Mesenchymal stem cell (in vitro differentiated cells and primary cell): ENCODE measurements around the gene FUBP3.

ENCODE experiments used
- DNase-seq: peaks from one replicate; pipeline ENCODE4 v3.0.0-alpha.2; 2013
- H2AFZ ChIP-seq: one replicate; pipeline ENCODE4 v1.6.1; 2013; ENCODE audit warnings: low read depth, mild to moderate bottlenecking, control low read depth, inconsistent platforms, low read length, moderate library complexity
- H2AK5ac ChIP-seq: 2 replicates; pipeline ENCODE4 v1.6.1; 2013; ENCODE audit warnings: low read length, moderate library complexity, mild to moderate bottlenecking, inconsistent platforms; ENCODE audit not compliant: severe bottlenecking
- H2BK120ac ChIP-seq: one replicate; pipeline ENCODE4 v1.6.1; 2013; ENCODE audit warnings: low read depth, mild to moderate bottlenecking, inconsistent platforms, low read length, moderate library complexity
- H2BK12ac ChIP-seq, 2 experiments: one replicate each; pipeline ENCODE4 v1.6.1; 2013; ENCODE audit warnings: inconsistent platforms in 2 of 2, low read length in 2 of 2, mild to moderate bottlenecking in 2 of 2, moderate library complexity in 2 of 2, control low read depth in 1 of 2
- H2BK15ac ChIP-seq: one replicate; pipeline ENCODE4 v1.6.1; 2013; ENCODE audit warnings: mild to moderate bottlenecking, low read depth, inconsistent platforms; ENCODE audit not compliant: poor library complexity, severe bottlenecking
- H2BK5ac ChIP-seq: 2 replicates; pipeline ENCODE4 v1.6.1; 2013; ENCODE audit warnings: low read depth, mild to moderate bottlenecking, low read length, control low read depth, inconsistent platforms; ENCODE audit not compliant: poor library complexity, severe bottlenecking
- H3K14ac ChIP-seq, 2 experiments: one replicate each; pipeline ENCODE4 v1.6.1; 2013; ENCODE audit warnings: inconsistent platforms in 2 of 2, low read length in 2 of 2, control low read depth in 1 of 2, mild to moderate bottlenecking in 1 of 2, moderate library complexity in 1 of 2
- H3K18ac ChIP-seq, 2 experiments: one replicate each; pipeline ENCODE4 v1.6.1; 2013; ENCODE audit warnings: inconsistent platforms in 2 of 2, low read length in 2 of 2, control low read depth in 1 of 2, low read depth in 1 of 2, mild to moderate bottlenecking in 1 of 2
- H3K23ac ChIP-seq, 2 experiments: one replicate each; pipeline ENCODE4 v1.6.1; 2013; ENCODE audit warnings: inconsistent platforms in 2 of 2, low read length in 2 of 2, mild to moderate bottlenecking in 2 of 2, moderate library complexity in 2 of 2, control low read depth in 1 of 2
- H3K27ac ChIP-seq: 2 replicates; pipeline ENCODE4 v1.5.1; 2013; ENCODE audit warnings: mild to moderate bottlenecking, moderate library complexity, low read length, control low read depth, inconsistent platforms; ENCODE audit not compliant: poor library complexity, severe bottlenecking
- H3K27me3 ChIP-seq, 2 experiments: 2 replicates each; pipeline versions ENCODE4 v1.6.1 to v1.7.0; 2013; ENCODE audit warnings: low read length in 2 of 2, mild to moderate bottlenecking in 2 of 2, moderate library complexity in 2 of 2, control low read depth in 1 of 2, inconsistent platforms in 1 of 2; ENCODE audit not compliant: control insufficient read depth in 1 of 2, insufficient read depth in 1 of 2
- H3K36me3 ChIP-seq, 2 experiments: 2 replicates each; pipeline versions ENCODE4 v1.6.1 to v1.7.0; 2013; ENCODE audit warnings: low read length in 2 of 2, control low read depth in 1 of 2, inconsistent platforms in 1 of 2, low read depth in 1 of 2, mild to moderate bottlenecking in 1 of 2; ENCODE audit not compliant: insufficient read depth in 2 of 2, control insufficient read depth in 1 of 2
- H3K4ac ChIP-seq, 2 experiments: one replicate each; pipeline ENCODE4 v1.6.1; 2013; ENCODE audit warnings: inconsistent platforms in 2 of 2, low read length in 2 of 2, mild to moderate bottlenecking in 2 of 2, moderate library complexity in 2 of 2, control low read depth in 1 of 2, low read depth in 1 of 2
- H3K4me1 ChIP-seq: 2 replicates; pipeline ENCODE4 v1.6.1; 2013; ENCODE audit warnings: low read depth, low read length, control low read depth; ENCODE audit not compliant: control insufficient read depth, insufficient read depth
- H3K4me2 ChIP-seq: 2 replicates; pipeline ENCODE4 v1.6.1; 2013; ENCODE audit warnings: low read length, mild to moderate bottlenecking, inconsistent platforms; ENCODE audit not compliant: poor library complexity, severe bottlenecking
- H3K4me3 ChIP-seq, 2 experiments: 2 replicates each; pipeline versions ENCODE4 v1.5.1 to v1.7.0; 2013; ENCODE audit warnings: low read length in 2 of 2, mild to moderate bottlenecking in 2 of 2, control low read depth in 1 of 2, low read depth in 1 of 2; ENCODE audit not compliant: insufficient read depth in 1 of 2
- H3K79me1 ChIP-seq: replicated peaks from 2 replicates; pipeline ENCODE4 v1.6.1; 2013; ENCODE audit warnings: mild to moderate bottlenecking, control low read depth, low read length, inconsistent platforms; ENCODE audit not compliant: poor library complexity, severe bottlenecking
- H3K9ac ChIP-seq: 2 replicates; pipeline ENCODE4 v1.7.0; 2013; ENCODE audit warnings: mild to moderate bottlenecking, low read length, moderate library complexity
- H3K9me3 ChIP-seq: 2 replicates; pipeline ENCODE4 v1.7.0; 2013; ENCODE audit warnings: mild to moderate bottlenecking, low read length; ENCODE audit not compliant: control insufficient read depth
- H4K8ac ChIP-seq: one replicate; pipeline ENCODE4 v1.6.1; 2013; ENCODE audit warnings: inconsistent platforms, mild to moderate bottlenecking, low read length, moderate library complexity
- H4K91ac ChIP-seq: one replicate; pipeline ENCODE4 v1.6.1; 2013; ENCODE audit warnings: mild to moderate bottlenecking, low read length, inconsistent platforms
- WGBS: methylation state at CpG from one replicate; pipeline ENCODE4 v1.1.7; 2013; ENCODE audit warnings: mixed read lengths; 5-methylcytosine and 5-hydroxymethylcytosine counted together

FUBP3 gene

DNA sequence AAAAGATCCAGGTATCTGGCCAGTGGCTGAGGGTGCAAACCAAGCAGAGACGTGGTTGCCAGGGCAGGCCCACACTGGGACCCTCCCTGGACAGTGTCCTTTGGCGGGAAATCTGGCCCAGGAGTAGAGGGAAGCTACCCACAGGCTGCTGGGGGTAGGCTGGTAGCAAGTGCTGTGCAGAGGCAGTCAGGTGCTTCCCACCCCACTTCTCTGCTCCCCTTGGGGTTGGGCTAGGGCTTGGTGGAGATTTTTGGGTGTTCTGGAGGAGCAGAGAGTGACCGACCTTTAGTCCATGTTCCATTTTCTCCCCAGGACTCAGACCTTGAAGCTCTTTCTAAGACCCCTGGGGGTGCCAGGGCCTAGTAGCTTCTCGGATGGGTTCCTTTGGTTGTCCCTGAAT, 90.6 kb downstream of the FUBP3 start:
- Histone ChIP-seq H3K79me1 (no peaks in the 10 kb centered on the region), H4K91ac (no peak overlapping the region), H3K4ac (no peak overlapping the region), H2AFZ (no peak overlapping the region), H3K27me3 (peaks cover 37 to 44% of the 10 kb centered on the region in 2 experiments), H3K36me3 (no peaks in the 10 kb centered on the region), H3K9ac (no peak overlapping the region), H3K4me1 (peaks cover 12% of the 10 kb centered on the region), H2BK5ac (no peak overlapping the region), H3K4me2 (no peak overlapping the region), H2BK15ac (no peak overlapping the region), H3K9me3 (no peaks in the 10 kb centered on the region), H2BK12ac (no peak overlapping the region), H3K14ac (no peak overlapping the region), H3K23ac (no peak overlapping the region), H2AK5ac (no peak overlapping the region), H3K27ac (no peak overlapping the region), H3K4me3 (no peak overlapping the region), H2BK120ac (no peak overlapping the region), H4K8ac (no peak overlapping the region), H3K18ac (no peak overlapping the region)
- DNase-seq = no peak
- WGBS = 83% methylated on average over 3 of the region's 4 CpGs

DNA sequence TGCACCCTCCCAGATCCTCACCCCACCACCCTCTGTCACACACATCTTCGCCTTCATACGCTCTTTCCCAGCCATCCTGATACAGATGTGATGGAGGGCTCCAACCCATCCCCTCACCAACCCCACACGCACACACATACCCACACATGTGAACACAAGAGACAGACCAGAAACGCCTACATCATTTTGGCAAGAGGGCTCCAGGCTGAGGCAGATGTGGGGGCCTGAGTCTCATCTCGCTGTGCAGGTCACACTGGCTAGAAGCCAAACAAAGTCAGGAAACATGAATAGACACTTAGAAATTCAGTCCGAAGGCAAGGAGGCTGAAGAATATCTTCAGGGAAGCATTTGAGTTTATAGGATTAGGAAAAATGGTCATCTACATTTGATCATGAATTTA, 91.3 kb downstream of the FUBP3 start:
- no peak overlapping the region for H3K4me2 ChIP-seq
- no peak for DNase-seq
- H3K4me1 ChIP-seq = peaks cover 11% of the 10 kb centered on the region
- H3K4me3 ChIP-seq = no peak overlapping the region
- H2BK15ac ChIP-seq = no peak overlapping the region
- no peak overlapping the region for H3K23ac ChIP-seq
- H2BK12ac ChIP-seq = no peak overlapping the region
- H3K4ac ChIP-seq = no peak overlapping the region
- H3K27me3 ChIP-seq = peaks cover 36 to 37% of the 10 kb centered on the region in 2 experiments
- no peak overlapping the region for H3K9ac ChIP-seq
- H4K8ac ChIP-seq = no peak overlapping the region
- H4K91ac ChIP-seq = no peak overlapping the region
- H3K27ac ChIP-seq = no peak overlapping the region
- no peak overlapping the region for H2AK5ac ChIP-seq
- H2AFZ ChIP-seq = no peak overlapping the region
- WGBS = 93% methylated on average over 6 of the region's 6 CpGs
- no peak overlapping the region for H2BK120ac ChIP-seq
- H3K9me3 ChIP-seq = no peaks in the 10 kb centered on the region
- no peak overlapping the region for H2BK5ac ChIP-seq
- no peak overlapping the region for H3K14ac ChIP-seq
- H3K36me3 ChIP-seq = no peaks in the 10 kb centered on the region
- no peaks in the 10 kb centered on the region for H3K79me1 ChIP-seq
- H3K18ac ChIP-seq = no peak overlapping the region

DNA sequence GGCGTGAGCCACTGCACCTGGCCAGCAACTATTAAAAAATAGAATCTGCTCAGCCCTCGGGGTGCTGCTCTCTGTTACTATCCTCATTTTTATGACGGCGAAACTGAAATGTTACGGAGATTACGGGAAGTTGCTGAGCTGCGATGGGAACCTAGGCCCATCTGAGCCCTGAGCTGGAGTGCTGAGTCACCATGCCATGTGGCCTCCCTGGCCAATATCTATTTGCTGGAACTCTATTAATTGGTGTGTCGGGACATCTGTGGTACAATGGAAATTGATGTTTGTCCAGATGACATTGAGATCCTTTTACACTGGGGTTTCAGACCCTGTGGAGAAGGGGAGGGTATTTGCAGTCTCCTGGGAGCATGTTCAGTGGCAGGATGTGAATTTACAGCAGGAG, 93.1 kb downstream of the FUBP3 start:
- Histone ChIP-seq H3K9me3 (no peaks in the 10 kb centered on the region), H3K4me1 (no peaks in the 10 kb centered on the region), H3K4me2 (no peak overlapping the region), H2BK5ac (no peak overlapping the region), H3K79me1 (no peaks in the 10 kb centered on the region), H3K18ac (no peak overlapping the region), H3K27ac (no peak overlapping the region), H3K14ac (no peak overlapping the region), H3K27me3 (peaks cover 22 to 26% of the 10 kb centered on the region in 2 experiments), H3K4ac (no peak overlapping the region), H3K23ac (no peak overlapping the region), H3K4me3 (no peak overlapping the region), H2AK5ac (no peak overlapping the region), H2BK120ac (no peak overlapping the region), H2BK12ac (no peak overlapping the region), H3K9ac (no peak overlapping the region), H3K36me3 (no peaks in the 10 kb centered on the region), H4K8ac (no peak overlapping the region), H2AFZ (no peak overlapping the region), H4K91ac (no peak overlapping the region), H2BK15ac (no peak overlapping the region)
- 88% methylated on average over 8 of the region's 8 CpGs for WGBS
- DNase-seq = no peak

- no peak overlapping the region for H3K18ac ChIP-seq
- H3K4me3 ChIP-seq = no peak overlapping the region
- peaks cover 19 to 26% of the 10 kb centered on the region in 2 experiments for H3K27me3 ChIP-seq
- no peaks in the 10 kb centered on the region for H3K9me3 ChIP-seq
- H2AK5ac ChIP-seq = no peak overlapping the region
- H3K9ac ChIP-seq = no peak overlapping the region
- H2BK120ac ChIP-seq = no peak overlapping the region
- no peak overlapping the region for H4K91ac ChIP-seq
- H3K4me1 ChIP-seq = no peaks in the 10 kb centered on the region
- H3K27ac ChIP-seq = no peak overlapping the region
- no peak overlapping the region for H3K14ac ChIP-seq
- no peak overlapping the region for H3K23ac ChIP-seq
- H4K8ac ChIP-seq = no peak overlapping the region
- H3K4me2 ChIP-seq = no peak overlapping the region
- WGBS = 76% methylated on average over 11 of the region's 12 CpGs
- H2BK15ac ChIP-seq = no peak overlapping the region
- peak overlapping the region in 1 of 2 experiments; percentile 48 for H2BK12ac ChIP-seq
- no peak overlapping the region for H3K4ac ChIP-seq
- H3K79me1 ChIP-seq = no peaks in the 10 kb centered on the region
- no peak overlapping the region for H2BK5ac ChIP-seq
- no peak for DNase-seq
- H2AFZ ChIP-seq = no peak overlapping the region
- no peaks in the 10 kb centered on the region for H3K36me3 ChIP-seq
These were observed 93.7 kb downstream of the FUBP3 start for GRCh38 chr9:130672933-130673615.
